ENCODE results near the gene FOXL3. TPM values are rescaled to one million over a fixed set of nuclear protein-coding genes. Genes with fewer than 3 reads are reported as not detected.

FOXL3 gene
- total and polyA plus RNA-seq, 2 experiments from 2014 or later = not detected

GRCh38 chr7:326809-327232 lies 36.9 kb downstream of the FOXL3 start:
- Histone ChIP-seq H3K9me2 (replicated peaks; ENCODE audit: insufficient read depth) (no peaks in the 10 kb centered on the region), H3K27ac (peak overlapping the region; percentile 87), H3K9me3 (ENCODE audit: low read depth) (no peaks in the 10 kb centered on the region), H3K4me1 (ENCODE audit: insufficient read depth) (peaks cover 31% of the 10 kb centered on the region), H3K27me3 (no peaks in the 10 kb centered on the region), H3K4me3 (no peak overlapping the region), H3K36me3 (replicated peaks; ENCODE audit: insufficient read depth, low read depth) (no peaks in the 10 kb centered on the region), H3K79me2 (no peaks in the 10 kb centered on the region), H4K20me1 (ENCODE audit: insufficient read depth, poor library complexity, severe bottlenecking) (no peaks in the 10 kb centered on the region), H3K4me2 (no peak overlapping the region), H2AFZ (no peak overlapping the region)
- WGBS (ENCODE audit: low lambda C conversion rate, missing lambda C conversion rate) = 30% methylated on average over 6 of the region's 6 CpGs
- no peak for TF ChIP-seq EZH2phosphoT487 (IDR thresholded peaks at IDR 0.05; ENCODE audit: low read depth, severe bottlenecking, unreplicated experiment)
- no peak for TF ChIP-seq EZH2 (IDR thresholded peaks at IDR 0.05; ENCODE audit: borderline replicate concordance)
- TF ChIP-seq, protein P1, sequence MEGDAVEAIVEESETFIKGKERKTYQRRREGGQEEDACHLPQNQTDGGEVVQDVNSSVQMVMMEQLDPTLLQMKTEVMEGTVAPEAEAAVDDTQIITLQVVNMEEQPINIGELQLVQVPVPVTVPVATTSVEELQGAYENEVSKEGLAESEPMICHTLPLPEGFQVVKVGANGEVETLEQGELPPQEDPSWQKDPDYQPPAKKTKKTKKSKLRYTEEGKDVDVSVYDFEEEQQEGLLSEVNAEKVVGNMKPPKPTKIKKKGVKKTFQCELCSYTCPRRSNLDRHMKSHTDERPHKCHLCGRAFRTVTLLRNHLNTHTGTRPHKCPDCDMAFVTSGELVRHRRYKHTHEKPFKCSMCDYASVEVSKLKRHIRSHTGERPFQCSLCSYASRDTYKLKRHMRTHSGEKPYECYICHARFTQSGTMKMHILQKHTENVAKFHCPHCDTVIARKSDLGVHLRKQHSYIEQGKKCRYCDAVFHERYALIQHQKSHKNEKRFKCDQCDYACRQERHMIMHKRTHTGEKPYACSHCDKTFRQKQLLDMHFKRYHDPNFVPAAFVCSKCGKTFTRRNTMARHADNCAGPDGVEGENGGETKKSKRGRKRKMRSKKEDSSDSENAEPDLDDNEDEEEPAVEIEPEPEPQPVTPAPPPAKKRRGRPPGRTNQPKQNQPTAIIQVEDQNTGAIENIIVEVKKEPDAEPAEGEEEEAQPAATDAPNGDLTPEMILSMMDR (IDR thresholded peaks at IDR 0.05; ENCODE audit: poor library complexity) = no peak
- DNase-seq (ENCODE audit: low spot score) = peak; percentile 78

DNA sequence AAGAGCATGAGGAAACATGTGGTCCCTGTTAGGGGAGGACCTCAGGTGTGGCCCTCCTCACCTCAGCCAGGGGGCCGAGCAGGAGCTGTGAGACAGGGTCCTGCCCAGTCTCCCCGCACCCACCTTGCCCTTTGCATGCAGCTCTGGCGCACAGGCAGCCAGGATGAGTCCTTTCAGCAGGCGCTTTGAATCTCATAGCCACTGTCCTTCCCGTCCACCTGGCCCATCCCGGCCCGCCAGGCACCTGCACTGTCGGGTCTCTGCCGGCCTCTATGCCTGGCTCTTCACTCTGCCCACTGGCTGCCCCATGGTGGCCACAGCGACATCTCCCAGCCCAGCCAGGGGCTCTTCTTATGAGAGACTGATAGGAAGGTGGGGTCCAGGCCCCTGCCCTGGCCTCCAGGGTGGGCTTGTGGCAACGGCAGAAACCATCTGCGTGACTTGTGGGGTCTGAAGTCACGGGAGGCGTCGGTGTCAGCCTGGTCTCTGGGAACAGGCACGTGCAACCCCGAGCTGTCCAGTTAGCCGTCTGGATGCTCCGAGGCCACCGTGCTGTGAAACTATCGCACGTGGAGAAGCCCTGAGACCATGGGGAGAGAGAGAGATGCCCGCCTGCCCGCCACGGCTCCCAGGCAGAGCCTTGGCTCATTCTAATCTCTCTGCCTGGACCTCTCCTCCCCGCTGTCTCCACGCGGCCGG lies 37.4 kb downstream of the FOXL3 start:
- Histone ChIP-seq H3K4me2 (no peak overlapping the region), H2AFZ (no peak overlapping the region), H3K27me3 (no peaks in the 10 kb centered on the region), H3K27ac (peak overlapping the region; percentile 87), H3K4me1 (ENCODE audit: insufficient read depth) (peaks cover 29% of the 10 kb centered on the region), H4K20me1 (ENCODE audit: insufficient read depth, poor library complexity, severe bottlenecking) (no peaks in the 10 kb centered on the region), H3K4me3 (no peak overlapping the region), H3K9me3 (ENCODE audit: low read depth) (no peaks in the 10 kb centered on the region), H3K9me2 (replicated peaks; ENCODE audit: insufficient read depth) (no peaks in the 10 kb centered on the region), H3K36me3 (replicated peaks; ENCODE audit: insufficient read depth, low read depth) (no peaks in the 10 kb centered on the region), H3K79me2 (no peaks in the 10 kb centered on the region)
- no peak for TF ChIP-seq EZH2 (IDR thresholded peaks at IDR 0.05; ENCODE audit: borderline replicate concordance)
- WGBS (ENCODE audit: low lambda C conversion rate, missing lambda C conversion rate) = 92% methylated on average over 27 of the region's 29 CpGs
- no peak for DNase-seq (ENCODE audit: low spot score)

- TF ChIP-seq, protein P1 (IDR thresholded peaks at IDR 0.05; ENCODE audit: poor library complexity) = no peak
- TF ChIP-seq EZH2 (IDR thresholded peaks at IDR 0.05; ENCODE audit: borderline replicate concordance) = no peak
- no peak for TF ChIP-seq EZH2phosphoT487 (IDR thresholded peaks at IDR 0.05; ENCODE audit: low read depth, severe bottlenecking, unreplicated experiment)
- no peak overlapping the region for H2AFZ ChIP-seq
- no peaks in the 10 kb centered on the region for H4K20me1 ChIP-seq (ENCODE audit: insufficient read depth, poor library complexity, severe bottlenecking)
- H3K4me2 ChIP-seq = no peak overlapping the region
- H3K27me3 ChIP-seq = no peaks in the 10 kb centered on the region
- H3K27ac ChIP-seq = peak overlapping the region; percentile 87
- H3K36me3 ChIP-seq (replicated peaks; ENCODE audit: insufficient read depth, low read depth) = no peaks in the 10 kb centered on the region
- H3K4me3 ChIP-seq = no peak overlapping the region
- no peaks in the 10 kb centered on the region for H3K9me3 ChIP-seq (ENCODE audit: low read depth)
- 96% methylated on average over 22 of the region's 22 CpGs for WGBS (ENCODE audit: low lambda C conversion rate, missing lambda C conversion rate)
- H3K9me2 ChIP-seq (replicated peaks; ENCODE audit: insufficient read depth) = no peaks in the 10 kb centered on the region
- H3K4me1 ChIP-seq (ENCODE audit: insufficient read depth) = peaks cover 32% of the 10 kb centered on the region
- DNase-seq (ENCODE audit: low spot score) = no peak
- H3K79me2 ChIP-seq = no peaks in the 10 kb centered on the region
Observed at GRCh38 chr7:327991-328702, 38.2 kb downstream of the FOXL3 start.

- peaks cover 37% of the 10 kb centered on the region for H3K4me1 ChIP-seq (ENCODE audit: insufficient read depth)
- no peaks in the 10 kb centered on the region for H4K20me1 ChIP-seq (ENCODE audit: insufficient read depth, poor library complexity, severe bottlenecking)
- no peak overlapping the region for H3K4me3 ChIP-seq
- H2AFZ ChIP-seq = no peak overlapping the region
- peak; percentile 75 for DNase-seq (ENCODE audit: low spot score)
- 69% methylated on average over 18 of the region's 18 CpGs for WGBS (ENCODE audit: low lambda C conversion rate, missing lambda C conversion rate)
- H3K79me2 ChIP-seq = no peaks in the 10 kb centered on the region
- H3K4me2 ChIP-seq = peak overlapping the region; percentile 17
- no peaks in the 10 kb centered on the region for H3K9me3 ChIP-seq (ENCODE audit: low read depth)
- H3K27ac ChIP-seq = peak overlapping the region; percentile 70
- TF ChIP-seq, protein P1 (IDR thresholded peaks at IDR 0.05; ENCODE audit: poor library complexity) = no peak
- TF ChIP-seq EZH2phosphoT487 (IDR thresholded peaks at IDR 0.05; ENCODE audit: low read depth, severe bottlenecking, unreplicated experiment) = peak; percentile 54
- H3K9me2 ChIP-seq (replicated peaks; ENCODE audit: insufficient read depth) = no peaks in the 10 kb centered on the region
- no peaks in the 10 kb centered on the region for H3K36me3 ChIP-seq (replicated peaks; ENCODE audit: insufficient read depth, low read depth)
- no peaks in the 10 kb centered on the region for H3K27me3 ChIP-seq
Observed at GRCh38 chr7:329691-330281, 39.8 kb downstream of the FOXL3 start.

Measured in hepatocyte (in vitro differentiated cells).